Uterus (tissue), 4 donors: ENCODE measurements around the gene MSANTD2. TPM values are rescaled to one million over a fixed set of nuclear protein-coding genes. Genes with fewer than 3 reads are reported as not detected.

Experiments used
- DNase-seq, 2 donors: peaks; one replicate each; pipeline ENCODE4 v3.0.0-alpha.2; 2019 to 2020
- H3K27ac ChIP-seq, 2 donors: fragments of 200-600 bp; sonication (generic); 1 replicate in 1 of 2; 2 replicates in 1 of 2; pipeline ENCODE4 v1.5.1; 2016 to 2018
- H3K27me3 ChIP-seq, 2 donors: fragments of 200-600 bp; sonication (generic); one replicate each; pipeline ENCODE4 v1.5.1; 2018 to 2019; ENCODE audit warnings: control low read depth in 1 of 2
- H3K36me3 ChIP-seq, 2 donors: fragments of 200-600 bp; sonication (generic); one replicate each; pipeline ENCODE4 v1.5.1; 2019; ENCODE audit warnings: control low read depth in 1 of 2
- H3K4me1 ChIP-seq, 2 donors: fragments of 200-600 bp; sonication (generic); one replicate each; pipeline ENCODE4 v1.5.1; 2018 to 2019; ENCODE audit warnings: control low read depth in 1 of 2
- H3K4me3 ChIP-seq, 2 donors: fragments of 200-600 bp; sonication (generic); 1 replicate in 1 of 2; 2 replicates in 1 of 2; pipeline ENCODE4 v1.5.1; 2018 to 2019; ENCODE audit warnings: mild to moderate bottlenecking in 1 of 2
- H3K9me3 ChIP-seq, 2 donors: fragments of 200-600 bp; sonication (generic); one replicate each; pipeline ENCODE4 v1.5.1; 2019; ENCODE audit warnings: control low read depth in 1 of 2
- POLR2A ChIP-seq, 2 donors: fragments of 450-650 bp; IDR thresholded peaks; one replicate each; pipeline ENCODE4 v1.6.1; 2016; ENCODE audit warnings: antibody characterized with exemption in 2 of 2, mild to moderate bottlenecking in 1 of 2, moderate library complexity in 1 of 2
- intact Hi-C: fragments of 100-400 bp; cut with DNase I; formaldehyde crosslinking; loops from one replicate; pipeline ENCODE4 v1.15.1; 2023; ENCODE audit warnings: low total_unique reads
- total RNA-seq, 4 donors: library from RNA; depleted of rRNA in 3 of 4; stranded (reverse); fragments of >200 nt in 3 of 4; gene quantifications; one replicate each; pipeline versions ENCODE4 v1.1.0 to v1.2.4, GENCODE V29; 2014 to 2023
- TF ChIP-seq, protein P1 (sequence below), 4 experiments: fragments of 200-600 bp in 2 of 4; fragments of 450-650 bp in 2 of 4; sonication (generic) in 2 of 4; IDR thresholded peaks; one replicate each; pipeline ENCODE4 v1.5.1; 2016 to 2019; ENCODE audit warnings: antibody characterized with exemption in 4 of 4, mild to moderate bottlenecking in 2 of 4, moderate library complexity in 1 of 4
- donor health status: DM: yes; HTN: yes; CAD: no.

Gene MSANTD2
- total RNA-seq, 4 donors from 2014 or later = 5.1 to 36.6 (median 24.5) TPM

DNA sequence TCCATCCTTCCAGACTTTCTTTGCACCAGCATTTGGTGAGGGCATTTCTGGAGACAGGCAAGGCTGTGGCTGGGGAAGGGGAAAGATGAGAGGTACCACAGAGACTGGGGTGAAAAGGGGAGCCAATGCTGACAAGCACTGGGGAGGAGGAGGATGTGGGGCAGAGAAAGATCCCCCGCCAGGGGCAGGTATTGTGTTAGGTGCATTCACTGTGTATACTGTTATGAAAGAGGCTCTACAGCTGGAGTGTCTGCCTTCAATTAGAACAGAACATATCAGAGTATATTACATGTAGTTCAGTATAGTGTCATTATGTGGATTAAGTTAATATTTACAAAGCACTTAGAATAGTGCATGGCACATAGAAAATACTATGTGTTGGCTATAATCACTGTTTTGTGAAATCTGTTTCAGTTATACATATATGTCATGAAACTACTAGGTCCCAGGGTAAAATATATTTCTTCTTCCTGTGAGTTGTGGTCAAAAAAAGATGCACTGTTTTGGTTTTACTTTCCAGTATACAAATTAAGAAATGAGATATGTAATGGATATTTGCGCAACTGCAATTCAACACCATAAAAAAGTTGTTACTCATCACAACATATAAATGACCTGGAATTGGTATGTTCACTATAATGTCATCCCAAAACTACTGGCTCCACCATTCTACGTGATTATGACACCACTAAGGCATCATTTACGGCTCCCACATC, 8.4 kb downstream of the MSANTD2 start:
- H3K27ac ChIP-seq = no peak overlapping the region
- intact Hi-C loops = no loop called here
- TF ChIP-seq POLR2A (IDR thresholded peaks at IDR 0.05) = no peak
- TF ChIP-seq, protein P1, sequence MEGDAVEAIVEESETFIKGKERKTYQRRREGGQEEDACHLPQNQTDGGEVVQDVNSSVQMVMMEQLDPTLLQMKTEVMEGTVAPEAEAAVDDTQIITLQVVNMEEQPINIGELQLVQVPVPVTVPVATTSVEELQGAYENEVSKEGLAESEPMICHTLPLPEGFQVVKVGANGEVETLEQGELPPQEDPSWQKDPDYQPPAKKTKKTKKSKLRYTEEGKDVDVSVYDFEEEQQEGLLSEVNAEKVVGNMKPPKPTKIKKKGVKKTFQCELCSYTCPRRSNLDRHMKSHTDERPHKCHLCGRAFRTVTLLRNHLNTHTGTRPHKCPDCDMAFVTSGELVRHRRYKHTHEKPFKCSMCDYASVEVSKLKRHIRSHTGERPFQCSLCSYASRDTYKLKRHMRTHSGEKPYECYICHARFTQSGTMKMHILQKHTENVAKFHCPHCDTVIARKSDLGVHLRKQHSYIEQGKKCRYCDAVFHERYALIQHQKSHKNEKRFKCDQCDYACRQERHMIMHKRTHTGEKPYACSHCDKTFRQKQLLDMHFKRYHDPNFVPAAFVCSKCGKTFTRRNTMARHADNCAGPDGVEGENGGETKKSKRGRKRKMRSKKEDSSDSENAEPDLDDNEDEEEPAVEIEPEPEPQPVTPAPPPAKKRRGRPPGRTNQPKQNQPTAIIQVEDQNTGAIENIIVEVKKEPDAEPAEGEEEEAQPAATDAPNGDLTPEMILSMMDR (IDR thresholded peaks at IDR 0.05) = no peak
- H3K4me3 ChIP-seq = no peak overlapping the region
- no peak for DNase-seq
- no peaks in the 10 kb centered on the region for H3K27me3 ChIP-seq
- H3K9me3 ChIP-seq = no peaks in the 10 kb centered on the region
- H3K36me3 ChIP-seq = no peaks in the 10 kb centered on the region
- H3K4me1 ChIP-seq = no peaks in the 10 kb centered on the region

DNA sequence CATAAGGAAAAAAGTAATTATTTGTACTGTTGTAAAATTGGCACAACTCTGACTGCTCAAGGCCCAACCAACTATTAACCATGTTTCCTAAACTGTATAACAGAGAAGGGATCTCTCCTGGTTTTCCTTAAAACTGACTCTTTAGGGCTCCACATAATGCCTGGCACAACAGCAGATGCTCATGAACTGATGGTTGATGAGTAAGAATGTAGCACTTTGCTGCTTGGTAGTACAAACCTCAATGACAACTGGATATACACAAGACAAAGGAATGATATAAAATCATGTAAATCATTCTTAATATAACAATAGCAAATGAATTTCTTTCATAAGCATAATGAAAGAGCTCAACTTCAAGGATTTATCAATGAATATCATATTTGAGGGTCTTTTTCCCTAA, 11.7 kb downstream of the MSANTD2 start:
- no peaks in the 10 kb centered on the region for H3K9me3 ChIP-seq
- H3K27me3 ChIP-seq = no peaks in the 10 kb centered on the region
- no peaks in the 10 kb centered on the region for H3K36me3 ChIP-seq
- TF ChIP-seq, protein P1 (IDR thresholded peaks at IDR 0.05) = no peak
- no peak for TF ChIP-seq POLR2A (IDR thresholded peaks at IDR 0.05)
- no peak overlapping the region for H3K27ac ChIP-seq
- no peaks in the 10 kb centered on the region for H3K4me1 ChIP-seq
- DNase-seq = no peak
- intact Hi-C loops = no loop called here
- no peak overlapping the region for H3K4me3 ChIP-seq

DNA sequence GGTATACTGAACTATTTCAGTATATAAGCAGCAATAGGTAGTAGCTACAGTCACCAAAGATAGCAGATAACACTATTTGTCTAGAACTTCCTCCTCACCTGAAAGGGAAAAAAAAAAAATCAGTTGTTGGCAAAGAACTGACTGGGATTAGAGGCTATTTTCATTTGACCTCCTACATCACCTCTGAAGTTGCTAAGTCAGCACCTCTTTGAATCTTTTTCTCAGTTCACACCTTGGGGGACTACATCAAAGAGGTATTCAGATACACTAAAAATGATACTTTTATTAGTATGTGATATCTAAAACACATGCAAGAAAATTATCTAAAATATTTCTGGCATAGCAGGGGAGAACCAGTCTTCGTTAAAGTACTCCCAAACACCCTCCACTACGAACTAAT, 16.2 kb downstream of the MSANTD2 start:
- Histone ChIP-seq H3K4me3 (no peak overlapping the region), H3K36me3 (no peaks in the 10 kb centered on the region), H3K9me3 (no peaks in the 10 kb centered on the region), H3K27me3 (no peaks in the 10 kb centered on the region), H3K4me1 (no peaks in the 10 kb centered on the region), H3K27ac (no peak overlapping the region)
- intact Hi-C loops = no loop called here
- TF ChIP-seq, protein P1 (IDR thresholded peaks at IDR 0.05) = no peak
- no peak for TF ChIP-seq POLR2A (IDR thresholded peaks at IDR 0.05)
- DNase-seq = no peak

DNA sequence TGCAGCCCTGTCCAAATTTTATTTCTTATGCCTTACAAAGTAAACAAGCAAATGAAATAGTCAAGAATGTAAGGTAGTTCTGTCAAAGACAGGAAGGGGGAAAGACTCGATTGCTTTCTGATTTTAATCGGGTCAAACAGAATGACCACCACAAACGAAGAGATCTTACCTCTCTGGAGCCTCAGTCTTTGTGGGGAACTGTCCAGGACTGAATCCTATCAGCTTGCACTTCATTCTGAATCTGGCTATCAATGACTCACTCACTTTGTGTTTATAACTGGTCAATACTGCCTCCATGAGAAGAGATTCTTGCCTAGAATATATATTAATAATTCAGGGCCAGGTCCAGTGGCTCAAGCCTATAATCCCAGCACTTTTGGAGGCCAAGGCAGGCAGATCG, 17.2 kb downstream of the MSANTD2 start:
- DNase-seq = no peak
- Histone ChIP-seq H3K4me1 (no peaks in the 10 kb centered on the region), H3K27ac (no peak overlapping the region), H3K9me3 (no peaks in the 10 kb centered on the region), H3K4me3 (no peak overlapping the region), H3K27me3 (no peaks in the 10 kb centered on the region), H3K36me3 (no peaks in the 10 kb centered on the region)
- no peak for TF ChIP-seq POLR2A (IDR thresholded peaks at IDR 0.05)
- TF ChIP-seq, protein P1 (IDR thresholded peaks at IDR 0.05) = no peak
- intact Hi-C loops = no loop called here

DNA sequence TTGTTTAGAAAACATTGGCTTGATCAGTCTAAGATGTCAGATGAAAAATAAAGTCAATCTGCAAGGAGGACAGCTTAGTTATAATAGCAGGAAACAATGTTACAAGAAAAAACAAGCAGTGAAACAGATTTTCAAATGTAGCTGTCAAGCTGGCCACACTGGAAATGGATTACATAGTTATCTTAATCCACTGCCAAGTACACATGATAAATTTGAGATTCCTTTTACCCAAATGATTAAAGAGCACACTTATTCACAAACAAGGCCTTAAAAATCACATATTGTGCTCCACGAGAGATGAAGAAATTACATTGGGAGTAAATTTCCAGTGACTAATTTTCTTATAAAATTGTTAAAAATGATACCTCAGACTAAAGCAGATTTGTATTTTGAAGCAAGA, 20.6 kb downstream of the MSANTD2 start:
- Histone ChIP-seq H3K9me3 (no peaks in the 10 kb centered on the region), H3K36me3 (no peaks in the 10 kb centered on the region), H3K27me3 (no peaks in the 10 kb centered on the region), H3K27ac (no peak overlapping the region), H3K4me1 (no peaks in the 10 kb centered on the region), H3K4me3 (no peak overlapping the region)
- intact Hi-C loops = no loop called here
- no peak for DNase-seq
- TF ChIP-seq POLR2A (IDR thresholded peaks at IDR 0.05) = no peak
- TF ChIP-seq, protein P1 (IDR thresholded peaks at IDR 0.05) = no peak
